Epithelial cell of proximal tubule (primary cell): Measurements from ENCODE around the gene RBM20. TPM values are rescaled to one million over a fixed set of nuclear protein-coding genes. Genes with fewer than 3 reads are reported as not detected.

ENCODE experiments used
- DNase-seq: peaks from one replicate; pipeline ENCODE4 v3.0.0-alpha.2; 2011; ENCODE audit warnings: low read depth
- H3K4me3 ChIP-seq: 2 replicates; pipeline ENCODE4 v1.5.1; 2011; ENCODE audit warnings: low read depth, mild to moderate bottlenecking, low read length
- CTCF ChIP-seq: conservative IDR thresholded peaks from 2 replicates; pipeline ENCODE4 v1.5.1; 2012; ENCODE audit warnings: low read depth, mild to moderate bottlenecking, low read length
- total RNA-seq: library from RNA; depleted of rRNA; stranded (reverse); fragments of >200 nt; gene quantifications from 2 replicates; pipeline ENCODE4 v1.2.3, GENCODE V29; 2015

RBM20 gene
- total RNA-seq, 1 donor from 2014 or later = 0.46 TPM

DNA sequence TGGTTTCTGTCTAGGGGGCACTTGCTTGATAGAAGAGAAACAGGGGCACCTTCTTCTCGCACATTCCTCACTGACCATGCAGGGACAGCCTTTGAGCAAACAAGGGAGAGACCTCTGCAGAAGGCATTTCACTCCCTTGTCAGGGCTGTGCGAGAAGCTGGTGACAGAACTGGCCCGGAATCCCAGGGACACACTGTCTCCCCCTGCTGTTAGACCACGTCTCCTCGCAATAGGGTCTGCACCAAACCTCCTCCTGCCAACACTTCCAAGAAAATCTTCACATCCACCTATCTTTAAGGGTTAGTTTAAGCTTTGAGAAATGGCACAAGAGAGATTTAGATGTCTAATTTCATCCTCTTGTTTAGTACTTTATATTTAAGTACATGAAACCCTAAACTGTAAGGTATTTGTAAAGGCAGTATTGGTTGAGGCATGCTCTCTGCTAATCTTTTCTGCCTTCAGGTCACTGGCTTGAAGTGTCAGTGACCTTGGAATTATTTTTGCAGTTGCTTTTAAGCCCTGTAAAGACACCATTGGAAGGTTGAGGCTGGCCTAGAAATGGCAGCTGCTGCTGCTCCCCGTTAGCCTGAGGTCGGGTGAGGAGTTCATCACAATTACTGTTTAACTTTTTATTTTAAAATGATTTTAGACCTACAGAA, 37.0 kb downstream of the RBM20 start:
- DNase-seq = no peak
- no peak overlapping the region for H3K4me3 ChIP-seq
- TF ChIP-seq CTCF = peak; percentile 71

DNA sequence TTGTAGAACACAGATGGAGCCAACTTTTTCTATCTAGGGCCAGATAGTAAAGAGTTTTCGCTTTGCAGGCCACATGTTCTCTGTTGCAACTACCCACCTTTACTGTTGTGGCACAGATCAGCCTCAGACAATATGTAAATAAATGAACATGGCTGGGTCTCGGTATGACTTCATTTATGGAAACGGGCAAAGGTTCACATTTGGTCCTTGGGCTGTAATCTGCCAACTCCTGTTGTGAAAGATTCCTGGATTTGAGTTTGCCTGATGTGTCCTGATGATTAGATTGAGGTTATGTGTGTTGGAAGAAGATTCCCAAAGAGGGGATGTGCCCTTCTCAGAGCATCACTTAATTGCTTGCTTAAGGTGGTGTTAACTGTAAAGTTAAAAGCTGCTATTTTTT, 38.2 kb downstream of the RBM20 start:
- no peak overlapping the region for H3K4me3 ChIP-seq
- no peak for TF ChIP-seq CTCF
- DNase-seq = no peak

DNA sequence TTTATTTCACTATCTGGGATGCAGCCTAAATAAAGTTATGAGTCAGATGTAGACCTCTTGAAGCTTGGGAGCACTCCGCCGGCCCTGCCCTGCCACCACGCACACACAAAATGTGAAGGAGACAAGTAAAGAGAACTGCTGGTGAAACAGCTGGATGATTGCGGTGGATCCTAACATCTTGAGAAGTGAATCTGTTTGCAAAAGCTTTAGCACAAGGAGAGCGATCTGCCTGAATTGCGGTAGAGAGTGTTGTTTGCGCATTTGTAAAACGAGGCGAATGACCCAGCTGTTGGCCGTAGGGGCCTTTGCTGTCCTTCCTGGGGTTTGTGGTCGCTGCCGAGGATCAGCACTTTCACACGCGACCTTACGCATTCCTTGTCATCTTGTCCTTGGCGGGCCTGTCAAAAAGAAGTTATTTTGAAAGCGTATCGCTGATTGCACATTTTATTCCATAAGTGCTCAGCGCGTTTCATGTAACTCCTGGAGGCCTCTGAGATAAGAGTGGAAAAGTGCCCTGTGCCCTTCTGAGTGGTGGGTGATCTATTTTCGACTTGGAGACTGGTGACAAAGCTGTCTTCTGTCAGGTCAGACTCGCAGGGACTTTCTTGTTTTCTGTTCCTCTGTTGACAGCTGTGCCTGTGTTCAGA, 40.8 kb downstream of the RBM20 start:
- no peak for TF ChIP-seq CTCF
- no peak for DNase-seq
- H3K4me3 ChIP-seq = no peak overlapping the region

DNA sequence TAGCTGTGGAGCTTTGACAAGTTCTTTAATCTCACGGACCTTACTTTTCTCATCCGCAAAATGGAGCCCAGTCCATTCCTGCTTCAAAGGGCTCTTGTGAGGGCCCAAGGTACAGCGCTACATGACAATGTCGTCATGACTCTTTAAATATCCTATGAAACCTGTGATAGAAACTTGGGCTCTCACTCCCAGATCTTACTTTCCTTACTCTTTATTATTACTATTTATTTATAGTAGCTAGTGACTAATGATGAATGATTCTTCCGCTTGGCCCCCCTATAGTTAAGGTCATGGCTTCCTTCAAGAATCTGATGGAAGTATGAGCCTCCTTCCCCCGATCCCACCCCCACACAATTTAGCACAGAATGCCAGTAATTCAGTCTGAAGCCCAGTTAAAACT, 41.9 kb downstream of the RBM20 start:
- no peak for TF ChIP-seq CTCF
- H3K4me3 ChIP-seq = no peak overlapping the region
- no peak for DNase-seq

DNA sequence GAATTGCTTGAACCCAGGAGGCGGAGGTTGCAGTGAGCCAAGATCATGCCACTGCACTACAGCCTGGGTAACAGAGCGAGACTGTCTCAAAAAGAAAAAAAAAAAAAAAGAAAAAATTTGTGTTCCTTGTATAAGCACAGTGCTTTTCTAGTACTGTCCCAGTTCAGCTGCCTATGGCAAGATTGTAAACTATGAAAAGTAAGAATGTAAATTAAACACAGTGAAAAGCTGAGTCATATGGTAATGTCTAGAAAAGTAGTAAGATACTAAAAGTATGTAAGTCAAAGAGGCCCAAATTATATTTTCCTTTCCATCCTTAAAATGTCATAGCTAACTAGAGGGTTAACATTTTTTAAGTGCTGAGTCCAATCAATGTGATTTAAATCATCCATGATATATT, 42.8 kb downstream of the RBM20 start:
- no peak for TF ChIP-seq CTCF
- H3K4me3 ChIP-seq = no peak overlapping the region
- no peak for DNase-seq

DNA sequence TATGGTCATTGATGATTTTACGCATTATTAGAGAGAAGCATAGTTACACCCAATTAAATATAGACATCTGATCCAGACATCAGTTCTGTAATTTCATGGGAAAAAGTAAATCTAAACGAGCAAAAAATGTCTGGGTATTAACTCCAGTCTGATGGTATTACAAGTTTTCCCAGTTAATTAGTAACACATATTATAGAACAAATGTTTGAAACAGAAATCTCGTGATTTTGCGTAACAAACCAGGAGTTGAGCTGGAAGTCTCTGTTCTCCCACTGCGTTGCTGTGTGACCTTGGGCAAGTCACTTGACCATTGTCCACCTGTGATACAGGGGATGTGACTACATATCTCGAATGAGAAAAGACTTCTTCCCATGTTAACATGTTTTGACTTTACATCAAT, 43.3 kb downstream of the RBM20 start:
- no peak for DNase-seq
- TF ChIP-seq CTCF = no peak
- H3K4me3 ChIP-seq = no peak overlapping the region

- no peak for TF ChIP-seq CTCF
- no peak overlapping the region for H3K4me3 ChIP-seq
- no peak for DNase-seq
These were observed 47.0 kb downstream of the RBM20 start for GRCh38 chr10:110691139-110691538.
